ENCODE data around the gene CTNNA2.

CTNNA2 gene

GRCh38 chr2:80642465-80642864 is 1129.6 kb downstream of the CTNNA2 start:
- Histone ChIP-seq H3K14ac (ENCODE audit: low read length) (no peak overlapping the region), H3K23ac (ENCODE audit: low read depth, low read length, poor library complexity) (no peak overlapping the region), H3K36me3 (replicated peaks in 1 of 2; ENCODE audit: control insufficient read depth in 2 of 2, insufficient read depth in 2 of 2, low read length in 2 of 2) (no peaks in the 10 kb centered on the region), H2BK12ac (ENCODE audit: low read length) (no peak overlapping the region), H3K27ac (replicated peaks; ENCODE audit: low read length) (no peak overlapping the region), H2BK5ac (ENCODE audit: low read length) (no peak overlapping the region), H2AFZ (ENCODE audit: low read length) (no peak overlapping the region), H3K27me3 (ENCODE audit: control insufficient read depth in 3 of 3, insufficient read depth in 3 of 3, low read depth in 1 of 3, low read length in 3 of 3) (no peaks in the 10 kb centered on the region), H3K4me3 (ENCODE audit: low read length in 2 of 2) (no peak overlapping the region), H4K8ac (ENCODE audit: low read depth, low read length) (no peak overlapping the region), H3K79me1 (ENCODE audit: low read depth, low read length) (no peaks in the 10 kb centered on the region), H4K91ac (ENCODE audit: low read depth, low read length, poor library complexity) (no peak overlapping the region), H2BK120ac (ENCODE audit: low read depth, low read length) (no peak overlapping the region), H3K18ac (ENCODE audit: low read length) (no peak overlapping the region), H3K9ac (ENCODE audit: low read depth, low read length, poor library complexity) (no peak overlapping the region), H3K4me1 (ENCODE audit: control insufficient read depth in 2 of 2, insufficient read depth in 1 of 2, low read depth in 1 of 2, low read length in 2 of 2) (no peaks in the 10 kb centered on the region), H3K9me3 (replicated peaks in 1 of 2; ENCODE audit: control insufficient read depth in 2 of 2, insufficient read depth in 1 of 2, low read depth in 1 of 2, low read length in 2 of 2) (no peaks in the 10 kb centered on the region), H2BK15ac (ENCODE audit: low read length) (no peak overlapping the region), H3K4me2 (ENCODE audit: insufficient read depth, low read length, poor library complexity, severe bottlenecking) (no peak overlapping the region), H3K4ac (ENCODE audit: low read length) (no peak overlapping the region), H2AK5ac (ENCODE audit: low read depth, low read length) (no peak overlapping the region)
- DNase-seq (ENCODE audit: low spot score): no peak
- WGBS, 2 donors (ENCODE audit: extremely low coverage in 2 of 2, insufficient read length in 2 of 2, insufficient replicate concordance in 1 of 2): no CpG with 5 or more reads among the region's 2 CpGs

GRCh38 chr2:80643598-80643997 is 1130.7 kb downstream of the CTNNA2 start:
- no peak overlapping the region for H2BK120ac ChIP-seq (ENCODE audit: low read depth, low read length)
- H2BK12ac ChIP-seq (ENCODE audit: low read length): no peak overlapping the region
- H3K4ac ChIP-seq (ENCODE audit: low read length): no peak overlapping the region
- no peak overlapping the region for H4K91ac ChIP-seq (ENCODE audit: low read depth, low read length, poor library complexity)
- H3K4me3 ChIP-seq (ENCODE audit: low read length in 2 of 2): no peak overlapping the region
- no peak overlapping the region for H3K23ac ChIP-seq (ENCODE audit: low read depth, low read length, poor library complexity)
- H2AFZ ChIP-seq (ENCODE audit: low read length): no peak overlapping the region
- H3K14ac ChIP-seq (ENCODE audit: low read length): no peak overlapping the region
- H2BK5ac ChIP-seq (ENCODE audit: low read length): no peak overlapping the region
- no peak overlapping the region for H2AK5ac ChIP-seq (ENCODE audit: low read depth, low read length)
- H3K18ac ChIP-seq (ENCODE audit: low read length): no peak overlapping the region
- no peaks in the 10 kb centered on the region for H3K9me3 ChIP-seq (replicated peaks in 1 of 2; ENCODE audit: control insufficient read depth in 2 of 2, insufficient read depth in 1 of 2, low read depth in 1 of 2, low read length in 2 of 2)
- no peak overlapping the region for H3K4me2 ChIP-seq (ENCODE audit: insufficient read depth, low read length, poor library complexity, severe bottlenecking)
- no peaks in the 10 kb centered on the region for H3K4me1 ChIP-seq (ENCODE audit: control insufficient read depth in 2 of 2, insufficient read depth in 1 of 2, low read depth in 1 of 2, low read length in 2 of 2)
- no peak overlapping the region for H2BK15ac ChIP-seq (ENCODE audit: low read length)
- H3K27me3 ChIP-seq (ENCODE audit: control insufficient read depth in 3 of 3, insufficient read depth in 3 of 3, low read depth in 1 of 3, low read length in 3 of 3): no peaks in the 10 kb centered on the region
- no peak overlapping the region for H3K27ac ChIP-seq (replicated peaks; ENCODE audit: low read length)
- DNase-seq (ENCODE audit: low spot score): no peak
- no peak overlapping the region for H4K8ac ChIP-seq (ENCODE audit: low read depth, low read length)
- no peak overlapping the region for H3K9ac ChIP-seq (ENCODE audit: low read depth, low read length, poor library complexity)
- no peaks in the 10 kb centered on the region for H3K36me3 ChIP-seq (replicated peaks in 1 of 2; ENCODE audit: control insufficient read depth in 2 of 2, insufficient read depth in 2 of 2, low read length in 2 of 2)
- no peaks in the 10 kb centered on the region for H3K79me1 ChIP-seq (ENCODE audit: low read depth, low read length)

GRCh38 chr2:80651435-80651834 is 1138.6 kb downstream of the CTNNA2 start:
- WGBS, 2 donors (ENCODE audit: extremely low coverage in 2 of 2, insufficient read length in 2 of 2, insufficient replicate concordance in 1 of 2): no CpG with 5 or more reads among the region's 1 CpG

GRCh38 chr2:80655265-80655664 is 1142.4 kb downstream of the CTNNA2 start:
- H3K18ac ChIP-seq (ENCODE audit: low read length): no peak overlapping the region
- no peaks in the 10 kb centered on the region for H3K9me3 ChIP-seq (replicated peaks in 1 of 2; ENCODE audit: control insufficient read depth in 2 of 2, insufficient read depth in 1 of 2, low read depth in 1 of 2, low read length in 2 of 2)
- H2BK5ac ChIP-seq (ENCODE audit: low read length): no peak overlapping the region
- H4K91ac ChIP-seq (ENCODE audit: low read depth, low read length, poor library complexity): no peak overlapping the region
- no peak overlapping the region for H2BK12ac ChIP-seq (ENCODE audit: low read length)
- no peak for DNase-seq (ENCODE audit: low spot score)
- H3K4me3 ChIP-seq (ENCODE audit: low read length in 2 of 2): no peak overlapping the region
- H2AK5ac ChIP-seq (ENCODE audit: low read depth, low read length): no peak overlapping the region
- H2AFZ ChIP-seq (ENCODE audit: low read length): no peak overlapping the region
- no peak overlapping the region for H3K23ac ChIP-seq (ENCODE audit: low read depth, low read length, poor library complexity)
- no CpG with 5 or more reads among the region's 1 CpG for WGBS, 2 donors (ENCODE audit: extremely low coverage in 2 of 2, insufficient read length in 2 of 2, insufficient replicate concordance in 1 of 2)
- no peaks in the 10 kb centered on the region for H3K27me3 ChIP-seq (ENCODE audit: control insufficient read depth in 3 of 3, insufficient read depth in 3 of 3, low read depth in 1 of 3, low read length in 3 of 3)
- no peak overlapping the region for H4K8ac ChIP-seq (ENCODE audit: low read depth, low read length)
- H2BK120ac ChIP-seq (ENCODE audit: low read depth, low read length): no peak overlapping the region
- no peaks in the 10 kb centered on the region for H3K4me1 ChIP-seq (ENCODE audit: control insufficient read depth in 2 of 2, insufficient read depth in 1 of 2, low read depth in 1 of 2, low read length in 2 of 2)
- H3K14ac ChIP-seq (ENCODE audit: low read length): no peak overlapping the region
- H3K27ac ChIP-seq (replicated peaks; ENCODE audit: low read length): no peak overlapping the region
- H3K9ac ChIP-seq (ENCODE audit: low read depth, low read length, poor library complexity): no peak overlapping the region
- H2BK15ac ChIP-seq (ENCODE audit: low read length): no peak overlapping the region
- H3K4ac ChIP-seq (ENCODE audit: low read length): no peak overlapping the region
- no peaks in the 10 kb centered on the region for H3K79me1 ChIP-seq (ENCODE audit: low read depth, low read length)
- no peaks in the 10 kb centered on the region for H3K36me3 ChIP-seq (replicated peaks in 1 of 2; ENCODE audit: control insufficient read depth in 2 of 2, insufficient read depth in 2 of 2, low read length in 2 of 2)
- H3K4me2 ChIP-seq (ENCODE audit: insufficient read depth, low read length, poor library complexity, severe bottlenecking): no peak overlapping the region

More at GRCh38 chr2:80651435-80651834, 1138.6 kb downstream of the CTNNA2 start:
- Histone ChIP-seq H3K36me3 (replicated peaks in 1 of 2; ENCODE audit: control insufficient read depth in 2 of 2, insufficient read depth in 2 of 2, low read length in 2 of 2) (no peaks in the 10 kb centered on the region), H3K4me2 (ENCODE audit: insufficient read depth, low read length, poor library complexity, severe bottlenecking) (no peak overlapping the region), H3K27me3 (ENCODE audit: control insufficient read depth in 3 of 3, insufficient read depth in 3 of 3, low read depth in 1 of 3, low read length in 3 of 3) (no peaks in the 10 kb centered on the region), H2BK12ac (ENCODE audit: low read length) (no peak overlapping the region), H2AFZ (ENCODE audit: low read length) (no peak overlapping the region), H2AK5ac (ENCODE audit: low read depth, low read length) (no peak overlapping the region), H4K8ac (ENCODE audit: low read depth, low read length) (no peak overlapping the region), H4K91ac (ENCODE audit: low read depth, low read length, poor library complexity) (no peak overlapping the region), H3K23ac (ENCODE audit: low read depth, low read length, poor library complexity) (no peak overlapping the region), H2BK120ac (ENCODE audit: low read depth, low read length) (no peak overlapping the region), H3K9me3 (replicated peaks in 1 of 2; ENCODE audit: control insufficient read depth in 2 of 2, insufficient read depth in 1 of 2, low read depth in 1 of 2, low read length in 2 of 2) (no peaks in the 10 kb centered on the region), H3K9ac (ENCODE audit: low read depth, low read length, poor library complexity) (no peak overlapping the region), H2BK5ac (ENCODE audit: low read length) (no peak overlapping the region), H3K18ac (ENCODE audit: low read length) (no peak overlapping the region), H3K4me3 (ENCODE audit: low read length in 2 of 2) (no peak overlapping the region), H3K27ac (replicated peaks; ENCODE audit: low read length) (no peak overlapping the region), H3K79me1 (ENCODE audit: low read depth, low read length) (no peaks in the 10 kb centered on the region), H3K4ac (ENCODE audit: low read length) (no peak overlapping the region), H2BK15ac (ENCODE audit: low read length) (no peak overlapping the region), H3K4me1 (ENCODE audit: control insufficient read depth in 2 of 2, insufficient read depth in 1 of 2, low read depth in 1 of 2, low read length in 2 of 2) (no peaks in the 10 kb centered on the region), H3K14ac (ENCODE audit: low read length) (no peak overlapping the region)
- no peak for DNase-seq (ENCODE audit: low spot score)
